Ovary (tissue), 9 donors: Measurements from ENCODE around the gene KDELR3. TPM values are rescaled to one million over a fixed set of nuclear protein-coding genes. Genes with fewer than 3 reads are reported as not detected.
A peak's percentile ranks its signal among the peaks of the same experiment; 100 is the strongest.

Experiments
- DNase-seq, 5 donors: peaks; one replicate each; pipeline ENCODE4 v3.0.0-alpha.2; 2019 to 2020
- H3K27ac ChIP-seq, 2 donors: fragments of 200-600 bp; one replicate each; pipeline versions ENCODE4 v1.5.1 to v1.8.0; 2019 to 2022
- H3K27me3 ChIP-seq: fragments of 200-600 bp; one replicate; pipeline ENCODE4 v1.8.0; 2022
- H3K36me3 ChIP-seq: fragments of 200-600 bp; sonication (generic); one replicate; pipeline ENCODE4 v1.5.1; 2019
- H3K4me1 ChIP-seq: one replicate; pipeline ENCODE4 v1.8.1; 2013; ENCODE audit warnings: mild to moderate bottlenecking, moderate library complexity; ENCODE audit not compliant: insufficient read depth
- H3K4me3 ChIP-seq: fragments of 200-600 bp; sonication (generic); one replicate; pipeline ENCODE4 v1.5.1; 2017
- H3K9me3 ChIP-seq, 2 donors: fragments of 200-600 bp in 1 of 2; sonication (generic) in 1 of 2; one replicate each; pipeline versions ENCODE4 v1.5.1 to v1.8.1; 2013 to 2019; ENCODE audit warnings: mild to moderate bottlenecking in 1 of 2, moderate library complexity in 1 of 2
- CTCF ChIP-seq, 3 donors: fragments of 450-650 bp in 2 of 3; fragments of 200-600 bp in 1 of 3; IDR thresholded peaks; one replicate each; pipeline versions ENCODE4 v1.5.1 to v1.8.0; 2016 to 2022; ENCODE audit warnings: antibody characterized with exemption in 3 of 3, mild to moderate bottlenecking in 1 of 3
- EP300 ChIP-seq: sonication (generic); formaldehyde crosslinking; IDR thresholded peaks from one replicate; pipeline ENCODE4 v1.6.1; 2017; ENCODE audit warnings: antibody characterized with exemption
- POLR2A ChIP-seq: fragments of 450-650 bp; IDR thresholded peaks from one replicate; pipeline ENCODE4 v1.6.1; 2017; ENCODE audit warnings: antibody characterized with exemption, mild to moderate bottlenecking, moderate library complexity
- WGBS, 3 donors: extraction: QIAGEN DNeasy Blood & Tissue Kit in 1 of 3; methylation state at CpG; one replicate each; pipeline versions ENCODE4 v1.1.5 to v1.1.7; 2013 to 2017; 5-methylcytosine and 5-hydroxymethylcytosine counted together
- intact Hi-C, 4 donors: fragments of 100-400 bp; cut with DNase I; formaldehyde crosslinking; loops; one replicate each; pipeline versions ENCODE4 v1.11.0 to v1.15.1; 2022 to 2023
- polyA plus RNA-seq, 2 donors: library from polyadenylated mRNA; stranded (reverse); fragments of 200-250 nt in 1 of 2; fragments of 350-450 nt in 1 of 2; fragmentation: Illumina TruSeq in 1 of 2; extraction: RNeasy Lipid Tissue Mini Kit (QIAGEN cat#74804) in 1 of 2; gene quantifications; one replicate each; pipeline ENCODE4 v1.2.3, GENCODE V29; 2013 to 2014
- total RNA-seq, 7 donors: library from RNA; depleted of rRNA in 2 of 7; stranded (reverse); fragments of >200 nt in 2 of 7; fragmentation: NEBNext Ultra II Directional in 3 of 7; extraction: Animal tissue kit (Norgen Biotek cat#: 25700) in 3 of 7; gene quantifications; one replicate each; pipeline versions ENCODE4 v1.1.0 to v1.2.4, GENCODE V29; 2016 to 2023
- donor health status: DM: no; HTN: no; CAD: no; lungs with moderate emphysema.
- donor health status: DM: no; HTN: no; CAD: no.
- donor health status: Bipolar disorder and iron deficiency.
- donor health status: DM: yes; HTN: yes; CAD: no.
- donor health status: DM: no; HTN: no; CAD: no.
- donor health status: DM: yes; HTN: yes; CAD: no.

The KDELR3 gene
- total and polyA plus RNA-seq, 9 donors: 0.81 to 26.9 (median 2.4) TPM

GRCh38 chr22:38454353-38455075, 13.4 kb upstream of the KDELR3 start:
- no peaks in the 10 kb centered on the region for H3K36me3 ChIP-seq
- H3K4me3 ChIP-seq: peak overlapping the region; percentile 1
- no peaks in the 10 kb centered on the region for H3K9me3 ChIP-seq
- H3K4me1 ChIP-seq: peaks cover 2% of the 10 kb centered on the region
- H3K27me3 ChIP-seq: peaks cover 2% of the 10 kb centered on the region
- intact Hi-C loops: no loop called here
- 8 to 17% (median 11%) methylated on average over 37 to 67 of the region's 67 CpGs for WGBS, 3 donors
- DNase-seq: no peak
- H3K27ac ChIP-seq: no peak overlapping the region
- no peak for TF ChIP-seq POLR2A

GRCh38 chr22:38455076-38455529, 12.8 kb upstream of the KDELR3 start, which contains the start of gene KCNJ4:
KCNJ4 (minus strand) TSS chr22:38455199; CDS start chr22:38428132, 27,067 bp downstream.
- WGBS, 3 donors: 1 to 3% (median 1%) methylated on average over 7 to 71 of the region's 76 CpGs
- Histone ChIP-seq H3K36me3 (no peaks in the 10 kb centered on the region), H3K4me3 (peak within 1 kb of the TSS; percentile 25), H3K4me1 (peaks cover 2% of the 10 kb centered on the region), H3K27me3 (no peaks in the 10 kb centered on the region), H3K27ac (no peak within 1 kb of the TSS), H3K9me3 (no peaks in the 10 kb centered on the region)
- TF ChIP-seq EP300: no peak
- no peak for TF ChIP-seq POLR2A
- TF ChIP-seq CTCF (IDR thresholded peaks at IDR 0.05): no peak
- no peak for DNase-seq
- intact Hi-C loops: no loop called here

- WGBS, 3 donors: 1% methylated on average over 30 to 90 of the region's 90 CpGs
- Histone ChIP-seq H3K27me3 (no peaks in the 10 kb centered on the region), H3K4me3 (peak overlapping the region; percentile 25), H3K36me3 (no peaks in the 10 kb centered on the region), H3K4me1 (peaks cover 2% of the 10 kb centered on the region), H3K9me3 (no peaks in the 10 kb centered on the region), H3K27ac (no peak overlapping the region)
- peak in 1 of 5 donors; percentile 46 for DNase-seq
- TF ChIP-seq CTCF (IDR thresholded peaks at IDR 0.05) (no peak), EP300 (no peak), POLR2A (no peak)
- intact Hi-C loops: no loop called here
Observed at GRCh38 chr22:38455530-38456271, 12.2 kb upstream of the KDELR3 start.

- Histone ChIP-seq H3K4me3 (no peak overlapping the region), H3K27ac (no peak overlapping the region), H3K27me3 (no peaks in the 10 kb centered on the region), H3K9me3 (no peaks in the 10 kb centered on the region), H3K36me3 (no peaks in the 10 kb centered on the region), H3K4me1 (peaks cover 4% of the 10 kb centered on the region)
- intact Hi-C loops: no loop called here
- 41 to 65% (median 55%) methylated on average over 14 to 17 of the region's 17 CpGs for WGBS, 3 donors
- no peak for DNase-seq
- TF ChIP-seq CTCF (IDR thresholded peaks at IDR 0.05) (no peak), EP300 (no peak), POLR2A (no peak)
Observed at GRCh38 chr22:38456272-38456835, 11.5 kb upstream of the KDELR3 start.
